NCI-H2196 (cell line): ENCODE measurements around the gene ADAMTS16.

Experiments
- DNase-seq: peaks from one replicate; lab custom pipeline; 2025; ENCODE audit not compliant: unreplicated experiment; lab: John Stamatoyannopoulos, UW

The ADAMTS16 gene

DNA sequence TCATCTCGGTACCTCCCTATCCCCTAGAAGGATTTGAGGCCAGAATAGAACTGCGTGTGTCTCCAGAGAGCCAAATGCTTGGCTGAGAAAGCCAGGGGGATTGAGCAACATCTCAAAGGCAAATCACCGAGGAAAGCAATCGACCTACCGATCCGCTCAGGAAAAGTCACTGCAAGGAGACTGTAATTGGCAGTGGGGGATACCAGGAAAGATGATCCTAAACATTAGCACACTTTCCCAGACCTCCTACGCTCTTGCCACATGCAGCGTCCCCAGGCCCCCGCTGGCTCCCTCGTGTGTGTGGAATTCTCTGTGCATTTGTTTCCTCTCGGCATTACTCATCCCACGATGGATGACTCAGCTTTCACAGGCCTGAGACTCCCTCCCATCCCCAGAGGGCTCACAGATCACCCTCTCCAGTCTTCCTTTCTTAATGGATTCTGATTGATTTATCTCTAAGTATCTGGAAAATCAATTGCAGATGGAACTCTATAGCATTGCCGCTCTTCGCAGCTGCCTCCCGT, 200.1 kb downstream of the ADAMTS16 start:
- DNase-seq, result no peak

DNA sequence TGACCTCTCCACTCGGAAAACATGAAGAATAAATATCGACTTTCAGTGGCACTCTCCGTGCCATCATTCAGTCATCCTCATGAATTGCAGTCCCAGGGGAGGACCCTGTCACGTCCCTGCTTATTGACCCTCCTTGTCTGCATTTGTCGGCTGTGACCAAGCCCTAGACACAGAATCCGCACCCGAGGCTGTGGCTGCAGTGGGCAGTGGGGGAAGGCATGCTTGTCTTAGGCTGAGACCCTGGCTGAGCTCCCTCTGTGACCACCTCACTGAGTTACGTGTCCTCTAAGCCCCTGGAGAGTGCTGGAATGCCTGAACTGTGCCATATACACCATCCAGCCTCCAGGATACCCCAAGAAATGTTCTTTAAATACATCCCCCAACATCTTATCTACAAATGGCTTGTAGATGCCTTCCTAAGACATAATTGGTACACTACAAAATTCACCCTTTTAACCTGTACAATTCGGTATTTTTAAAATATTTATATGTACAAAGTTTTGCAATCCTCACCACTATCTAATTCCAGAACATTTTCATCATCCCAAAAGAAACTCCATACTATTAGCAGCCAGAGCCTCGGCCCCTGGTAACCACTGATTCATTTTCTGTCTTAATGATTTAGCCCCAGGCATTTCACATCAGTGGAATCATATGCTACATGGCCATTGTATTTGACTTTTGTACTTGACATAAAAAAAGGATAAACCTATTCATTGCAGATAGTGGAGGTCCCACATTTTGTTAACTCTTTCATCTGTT, 201.6 kb downstream of the ADAMTS16 start:
- DNase-seq, result no peak

DNA sequence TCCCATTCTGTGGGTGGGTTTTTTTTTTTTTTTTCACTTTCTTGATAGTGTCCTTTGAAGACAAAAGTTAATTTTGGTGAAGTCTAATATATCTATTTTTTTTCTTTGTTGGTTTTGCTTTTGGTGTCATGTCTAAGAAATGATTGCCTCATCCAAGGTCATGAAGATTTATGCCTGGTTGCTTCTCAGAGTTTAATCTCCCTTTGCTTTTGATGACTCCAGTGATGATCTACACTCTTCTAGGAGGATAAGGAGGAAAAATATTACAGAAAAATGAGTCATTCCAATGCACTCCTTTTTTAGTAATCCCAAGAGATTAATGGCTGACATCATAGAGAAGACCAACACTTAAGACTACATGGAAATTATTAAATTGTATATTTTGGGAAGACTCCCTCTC, 202.7 kb downstream of the ADAMTS16 start:
- no peak for DNase-seq

- no peak for DNase-seq
These were observed 203.4 kb downstream of the ADAMTS16 start for GRCh38 chr5:5343568-5343967.

GRCh38 chr5:5344051-5344571, 204.0 kb downstream of the ADAMTS16 start:
- DNase-seq, result no peak

DNA sequence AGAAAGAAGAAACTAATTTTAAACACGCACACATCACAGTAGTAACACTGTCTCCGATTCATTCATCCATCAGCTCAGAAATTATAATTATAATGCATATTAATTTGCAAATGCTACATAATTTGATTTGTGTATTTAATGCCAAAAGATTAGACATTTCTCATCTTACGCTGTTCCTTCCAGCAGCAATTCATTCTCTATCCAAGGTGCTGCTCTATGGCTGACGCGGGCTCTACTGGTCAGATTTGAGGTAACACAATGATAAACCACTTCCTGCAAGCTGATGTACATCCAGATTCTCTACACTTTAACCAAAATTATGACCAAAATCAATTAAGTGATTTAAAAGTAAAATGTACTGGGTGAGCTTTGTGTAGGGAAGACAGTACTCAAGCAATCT, 204.5 kb downstream of the ADAMTS16 start:
- no peak for DNase-seq

- DNase-seq, result no peak
These were observed 207.3 kb downstream of the ADAMTS16 start for GRCh38 chr5:5347442-5347841.

DNA sequence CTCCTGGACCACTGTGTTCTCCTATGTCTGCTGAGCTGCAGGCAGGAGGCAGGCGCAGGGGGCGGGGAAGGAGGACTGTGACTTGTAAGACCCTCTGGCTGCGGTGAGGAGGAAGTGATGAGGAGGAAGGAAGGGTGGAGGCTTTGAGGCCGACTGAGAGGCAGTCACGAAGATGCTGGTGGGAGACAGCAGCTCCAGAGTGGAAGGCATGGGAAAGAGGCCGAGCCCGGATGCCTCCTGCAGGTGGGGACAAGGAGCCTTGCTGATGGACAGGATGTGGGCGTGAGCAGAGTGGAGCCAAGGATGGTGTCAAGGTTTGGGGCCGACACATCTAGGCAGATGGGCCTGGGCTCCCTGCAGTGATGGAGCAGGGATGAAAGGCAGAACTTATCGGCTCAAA, 208.0 kb downstream of the ADAMTS16 start:
- no peak for DNase-seq

DNA sequence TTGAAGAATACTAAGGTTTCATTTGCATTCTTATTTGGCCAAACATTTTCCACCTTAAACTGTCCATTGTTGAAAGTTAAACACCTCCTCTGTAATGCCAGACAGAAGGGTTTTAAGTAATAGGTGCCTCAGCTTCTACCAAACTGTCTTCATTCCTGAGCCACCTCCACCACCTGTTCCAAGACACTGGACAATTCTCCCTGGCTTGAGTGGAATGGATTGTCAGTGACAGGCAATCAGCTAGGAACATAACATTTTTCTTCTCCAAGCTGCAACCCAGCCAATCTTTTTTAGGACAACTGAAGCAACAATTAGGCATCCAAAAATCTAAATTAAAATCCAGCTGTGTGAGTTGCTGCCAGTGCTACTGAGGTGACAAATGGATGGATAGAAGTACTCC, 208.4 kb downstream of the ADAMTS16 start:
- DNase-seq, result no peak

- DNase-seq, result no peak
These were observed 210.0 kb downstream of the ADAMTS16 start for GRCh38 chr5:5350101-5350500.

- DNase-seq, result no peak
These were observed 211.3 kb downstream of the ADAMTS16 start for GRCh38 chr5:5351288-5351979.

DNA sequence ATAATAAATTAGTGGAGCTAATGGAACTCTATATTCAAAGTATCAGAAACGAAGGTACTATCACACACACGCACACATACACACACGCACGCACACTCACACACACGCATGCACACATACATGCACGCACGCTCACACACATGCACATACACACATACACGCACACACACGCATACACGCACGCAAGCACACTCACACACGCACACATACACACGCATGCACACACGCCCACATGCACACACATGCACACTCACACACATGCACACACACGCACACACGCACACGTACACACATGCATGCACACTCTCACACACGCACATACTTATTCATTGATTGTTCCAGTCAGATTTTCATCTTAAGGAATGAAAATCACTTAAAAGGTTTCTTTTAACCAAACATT, 212.5 kb downstream of the ADAMTS16 start:
- no peak for DNase-seq

GRCh38 chr5:5353681-5354080, 213.6 kb downstream of the ADAMTS16 start:
- peak; percentile 11 for DNase-seq

- no peak for DNase-seq
These were observed 216.6 kb downstream of the ADAMTS16 start for GRCh38 chr5:5356765-5357164.

- DNase-seq, result no peak
These were observed 219.5 kb downstream of the ADAMTS16 start for GRCh38 chr5:5359618-5360017.

DNA sequence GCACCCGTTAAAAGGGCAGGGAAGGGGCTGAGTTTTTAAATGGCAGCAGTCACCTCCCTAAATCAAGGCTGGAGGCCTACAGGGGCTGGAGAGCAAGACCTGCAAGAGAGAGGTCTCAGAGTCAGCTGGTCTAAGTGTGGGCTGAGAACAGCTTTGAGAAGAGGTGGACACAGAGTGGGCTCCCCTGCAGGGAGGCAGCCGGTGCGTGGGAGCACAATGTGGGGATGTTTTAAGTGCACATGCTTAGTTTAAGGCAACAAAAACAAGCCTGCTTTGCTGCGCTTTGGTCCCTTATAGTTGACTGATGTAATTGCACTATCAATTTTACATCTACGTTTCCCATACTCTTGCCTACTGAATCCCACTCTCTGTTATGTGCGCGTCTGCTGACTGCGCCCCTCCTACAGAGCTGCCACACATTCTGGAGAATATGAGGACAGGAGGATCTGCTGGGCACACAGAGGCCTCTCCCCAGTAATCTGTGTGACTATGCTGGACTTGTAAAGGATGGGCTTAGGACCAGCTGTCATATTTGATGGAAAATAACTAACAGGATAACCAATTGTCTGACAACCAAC, 220.3 kb downstream of the ADAMTS16 start:
- no peak for DNase-seq

- DNase-seq, result no peak
These were observed 220.9 kb downstream of the ADAMTS16 start for GRCh38 chr5:5360941-5361520.

DNA sequence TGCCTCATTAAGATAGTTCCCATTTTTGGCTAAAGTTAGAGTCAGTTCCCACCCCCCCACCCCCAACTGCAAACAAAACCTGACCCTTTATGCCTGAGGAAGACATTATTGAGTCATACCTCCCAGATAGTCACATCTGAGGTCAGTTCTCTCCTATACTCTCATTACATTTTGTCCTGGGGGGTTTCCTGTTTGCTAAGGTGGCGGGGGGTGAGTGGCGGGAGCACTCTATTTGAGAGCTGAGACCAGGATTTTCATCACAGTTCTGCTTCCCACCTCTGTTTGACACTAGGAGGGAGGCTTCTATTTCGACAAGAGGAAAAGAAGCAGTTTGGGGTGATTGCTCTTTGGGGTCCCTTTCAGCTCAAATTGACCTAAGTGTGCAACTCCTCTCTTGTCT, 222.9 kb downstream of the ADAMTS16 start:
- no peak for DNase-seq

- no peak for DNase-seq
These were observed 224.8 kb downstream of the ADAMTS16 start for GRCh38 chr5:5364932-5365331.

DNA sequence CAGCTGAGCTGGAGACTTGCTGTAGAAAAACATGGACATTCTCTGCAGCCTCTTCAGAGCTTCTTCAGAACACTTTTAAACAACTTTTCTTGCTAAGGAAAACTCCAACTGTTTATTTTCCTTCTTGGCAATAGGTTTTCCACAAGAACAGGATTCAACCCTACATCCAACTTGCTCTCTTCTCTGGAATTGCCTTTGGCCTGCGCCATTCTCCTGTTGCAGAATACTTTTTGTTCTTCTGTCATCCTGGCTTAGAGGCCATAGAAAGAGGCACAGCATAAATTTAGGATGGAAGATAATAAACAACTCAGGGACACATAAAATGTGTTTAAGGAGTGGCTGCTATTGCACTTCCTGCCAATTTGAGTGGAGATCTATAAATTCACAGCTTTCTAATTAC, 227.6 kb downstream of the ADAMTS16 start:
- DNase-seq, result no peak

- DNase-seq, result no peak
These were observed 229.0 kb downstream of the ADAMTS16 start for GRCh38 chr5:5369051-5369605.
